Stimulated activated CD8-positive, alpha-beta memory T cell treated with anti-CD3 and anti-CD28 coated beads, Interleukin-4, amount 100 ng/mL, for 24 hours (primary cell): ENCODE data around the gene FBXO21.

Source experiments
- DNase-seq: peaks from one replicate; pipeline ENCODE4 v3.0.0-alpha.2; 2020; ENCODE audit warnings: low read depth

The FBXO21 gene

GRCh38 chr12:117162633-117163032 lies 27.6 kb downstream of the FBXO21 start:
- no peak for DNase-seq

DNA sequence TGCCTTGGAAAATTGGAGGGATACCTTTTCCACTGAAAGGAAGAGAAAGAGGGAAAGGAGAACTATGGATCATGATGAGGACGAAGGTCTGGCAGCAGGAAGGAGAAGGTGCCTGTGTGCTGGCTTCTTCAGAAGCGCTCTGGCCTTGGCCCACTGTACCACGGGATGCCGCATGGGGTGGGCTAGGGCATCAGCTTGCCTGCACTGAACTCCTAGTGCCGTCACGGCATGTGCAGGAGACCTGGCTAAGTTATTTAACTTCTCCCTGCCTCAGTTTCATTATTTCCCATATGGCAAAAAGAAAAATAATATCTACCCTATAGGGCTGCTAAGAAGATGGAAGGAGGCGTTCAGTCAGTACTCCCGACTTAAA lies 28.1 kb downstream of the FBXO21 start:
- no peak for DNase-seq

DNA sequence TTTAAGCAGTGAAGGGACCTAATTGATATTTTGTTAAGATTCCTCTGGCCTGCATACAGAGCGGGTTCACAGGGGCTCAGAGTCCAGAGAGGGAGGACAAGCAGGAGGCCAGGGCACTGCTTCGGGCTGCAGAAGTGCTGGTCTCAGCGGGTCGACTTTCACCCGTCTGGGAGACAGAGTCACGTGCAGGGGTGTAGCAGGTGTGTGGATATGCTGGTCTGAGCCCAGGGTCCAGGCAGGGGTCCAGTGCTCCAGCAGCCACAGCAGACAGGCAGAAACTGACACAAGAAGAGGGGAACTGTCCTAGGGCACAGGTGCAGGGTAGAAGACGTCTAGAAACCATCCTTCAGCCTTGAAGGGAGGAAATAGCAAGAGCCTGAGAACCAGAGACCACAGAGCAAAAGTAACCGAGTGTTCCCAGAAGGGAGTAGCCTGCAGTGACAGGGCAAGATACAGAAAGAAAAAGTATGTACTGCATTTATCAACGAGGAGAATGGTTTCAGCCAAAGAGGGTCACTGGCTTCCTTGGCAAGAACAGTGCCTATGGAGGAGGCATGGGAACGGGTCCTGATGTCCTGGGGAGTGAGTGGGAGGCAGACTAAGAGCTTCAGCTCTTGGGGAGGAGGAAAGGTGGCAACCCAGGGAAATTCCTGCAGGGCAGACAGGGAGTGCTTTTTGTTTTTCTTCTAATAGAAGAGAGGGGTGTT lies 28.7 kb downstream of the FBXO21 start:
- DNase-seq: no peak

- DNase-seq: no peak
Measured at GRCh38 chr12:117159674-117160073, 30.6 kb downstream of the FBXO21 start.

DNA sequence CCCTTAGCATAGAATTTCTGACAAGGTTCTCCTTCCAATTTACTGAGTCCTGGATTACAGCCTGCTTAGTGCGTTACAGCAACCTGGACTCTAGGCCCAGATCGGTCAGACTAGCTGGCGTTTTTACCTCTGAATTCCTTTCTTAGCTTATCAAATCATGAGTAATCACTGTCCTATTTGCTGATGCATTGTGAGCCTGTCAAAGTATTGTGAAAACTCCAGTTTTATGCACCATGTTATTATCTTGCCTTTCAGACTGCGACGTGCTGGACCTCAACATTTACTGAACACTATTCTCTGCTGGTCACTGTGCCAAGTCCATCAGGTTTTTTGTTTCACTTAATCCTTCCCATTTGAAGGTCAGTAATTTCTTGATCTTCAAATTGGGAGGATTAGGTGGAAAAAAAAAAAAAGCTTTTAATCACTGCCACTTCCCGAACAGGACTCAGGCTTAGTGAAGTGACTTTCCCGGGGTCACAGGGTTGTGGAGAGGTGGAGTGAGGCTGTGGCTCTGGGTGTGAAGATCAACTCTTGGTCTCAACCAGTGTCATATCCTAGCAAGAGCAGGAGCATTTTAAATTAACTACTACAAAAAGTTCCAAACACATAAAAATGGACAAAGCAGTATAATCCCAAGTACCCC lies 31.2 kb downstream of the FBXO21 start:
- no peak for DNase-seq

DNA sequence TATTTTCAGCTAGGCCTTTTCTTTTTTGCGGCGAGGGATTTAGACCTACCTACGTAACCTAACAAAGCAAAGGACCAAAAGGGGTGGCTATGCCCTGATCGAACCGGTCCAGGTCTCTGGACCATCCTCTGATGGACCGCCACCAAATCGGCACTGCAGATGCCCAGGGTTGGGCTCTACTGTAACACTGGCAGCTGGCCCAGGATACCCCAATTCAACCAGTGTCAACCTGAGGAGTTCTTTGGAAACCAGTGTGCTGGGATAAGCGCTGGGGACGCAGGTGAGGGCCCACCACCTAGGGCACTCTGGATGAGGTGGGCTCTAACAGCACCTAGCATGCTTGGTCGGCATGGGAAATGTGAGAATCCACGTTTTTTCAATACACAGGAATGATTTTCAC lies 32.2 kb downstream of the FBXO21 start:
- DNase-seq: no peak

- peak; percentile 58 for DNase-seq
Measured at GRCh38 chr12:117155278-117156060, 34.8 kb downstream of the FBXO21 start.

DNA sequence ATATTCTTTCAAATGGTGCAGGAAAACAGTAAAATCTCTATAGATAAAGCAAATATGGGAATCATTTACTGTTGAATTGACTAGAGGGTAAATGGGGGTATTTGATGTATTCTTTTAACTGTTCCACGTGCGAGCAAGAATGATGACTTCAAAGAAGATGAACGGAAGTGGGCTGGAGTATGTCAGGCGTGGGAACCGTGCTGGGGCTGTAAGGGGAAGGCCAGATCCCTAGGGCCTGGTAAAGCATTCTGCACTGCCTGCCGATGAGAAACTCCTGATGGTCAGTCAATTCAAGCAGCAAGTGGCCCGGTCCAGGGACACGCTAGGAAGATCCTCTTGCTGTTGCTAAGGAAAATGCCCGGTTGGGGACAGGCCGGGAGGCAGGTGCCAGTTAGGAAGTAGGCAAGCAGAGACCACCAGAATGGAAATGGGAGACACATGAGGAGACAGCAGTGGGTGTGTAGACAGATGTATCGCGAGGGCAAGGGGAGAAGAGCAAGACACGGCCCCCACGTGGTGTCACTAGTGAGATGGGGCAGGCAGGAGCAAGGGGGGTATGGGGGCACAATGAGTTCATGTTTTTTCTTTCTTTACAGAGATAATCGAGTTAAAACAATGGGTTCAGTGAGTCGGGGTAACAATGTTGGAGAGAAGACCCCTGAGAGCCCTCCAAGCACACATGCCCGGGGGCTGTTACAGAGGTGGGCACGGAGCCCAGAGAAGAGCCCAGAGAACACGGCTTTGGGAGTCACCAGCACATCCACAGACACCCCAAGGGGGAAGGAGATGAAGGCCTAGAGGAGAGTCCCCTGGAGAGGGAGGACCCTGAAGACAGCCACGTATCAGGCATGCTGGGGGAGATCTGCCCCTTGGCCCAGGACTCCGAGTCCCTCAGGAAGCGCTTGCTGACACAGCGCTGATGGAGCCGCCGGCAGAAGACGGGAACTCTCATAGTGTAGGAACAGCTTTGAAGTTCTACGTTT lies 37.2 kb downstream of the FBXO21 start:
- DNase-seq: no peak

DNA sequence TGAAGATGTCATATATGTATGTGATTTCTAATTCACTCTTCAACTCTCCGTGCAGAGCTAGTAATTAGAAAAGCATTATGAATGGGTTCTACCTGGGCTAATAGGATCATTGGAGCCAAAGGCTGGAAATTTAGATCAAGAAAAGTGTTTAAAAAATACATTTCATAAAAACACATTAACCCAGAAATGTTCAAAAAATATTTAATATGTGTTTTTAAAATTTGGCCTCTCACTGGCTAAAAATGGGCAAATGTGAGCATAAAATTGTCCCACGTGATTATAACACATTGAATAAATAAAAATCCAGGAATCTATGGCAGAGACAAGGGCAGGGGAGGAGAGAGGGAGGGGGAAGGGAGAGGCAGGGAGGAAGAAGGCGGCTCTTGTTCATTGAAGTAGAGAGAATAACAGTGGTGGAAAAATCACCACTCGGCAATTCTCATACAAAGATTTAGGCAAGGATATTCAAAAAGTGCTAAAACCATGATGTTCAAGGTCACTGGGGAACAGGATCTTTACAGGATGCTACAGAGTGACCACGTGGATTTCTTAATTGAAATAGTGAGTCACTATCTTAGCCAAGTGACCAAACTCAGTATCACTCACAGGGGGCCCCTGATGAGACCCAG lies 38.8 kb downstream of the FBXO21 start:
- no peak for DNase-seq

DNA sequence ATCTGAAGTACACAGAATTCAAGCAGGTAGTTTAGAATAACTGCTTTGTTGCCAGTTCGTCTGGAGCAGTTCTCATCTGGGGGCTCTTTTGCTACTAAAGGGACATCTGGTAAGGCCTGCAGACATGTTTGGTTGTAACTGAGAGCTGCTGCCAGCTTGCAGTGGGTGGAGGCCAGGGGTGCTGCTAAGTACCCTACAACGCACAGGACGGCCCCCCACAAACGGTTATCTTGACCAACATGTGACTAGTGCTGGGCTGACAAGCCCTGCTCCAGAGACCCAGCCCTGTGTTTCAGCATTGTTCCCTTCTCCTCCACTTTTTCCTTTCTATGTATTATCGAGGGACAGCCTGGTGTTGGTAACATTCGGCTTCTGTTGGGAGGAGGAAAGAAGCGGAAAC lies 40.8 kb downstream of the FBXO21 start:
- DNase-seq: no peak

- DNase-seq: no peak
Measured at GRCh38 chr12:117148642-117149041, 41.6 kb downstream of the FBXO21 start.

- DNase-seq: no peak
Measured at GRCh38 chr12:117147639-117148038, 42.6 kb downstream of the FBXO21 start.

DNA sequence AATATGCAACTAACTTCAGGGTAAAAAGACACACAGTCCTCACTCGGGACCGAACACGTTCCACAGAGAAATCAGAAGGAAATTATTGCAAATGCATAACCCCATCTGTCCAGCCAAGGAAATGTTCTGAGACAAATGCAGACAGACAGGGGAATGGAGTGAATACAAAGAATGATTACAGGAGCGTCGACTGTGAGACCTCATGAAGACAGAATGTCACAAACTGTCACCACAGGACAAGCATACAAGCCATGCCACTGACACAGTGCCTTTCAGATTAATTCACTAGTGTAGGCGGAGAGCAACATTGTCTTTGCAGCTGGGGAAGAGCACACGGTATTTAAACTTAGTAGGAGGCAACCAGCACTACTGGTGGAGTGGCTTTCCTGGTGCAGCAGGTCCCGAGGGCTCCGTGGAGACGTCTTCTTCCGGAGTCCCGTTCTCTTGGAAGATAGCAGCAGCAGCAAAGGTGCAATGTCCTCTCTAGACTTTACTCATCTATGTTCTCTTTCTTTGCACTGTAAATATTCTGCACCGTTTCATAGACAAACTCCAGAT lies 44.6 kb downstream of the FBXO21 start:
- no peak for DNase-seq

DNA sequence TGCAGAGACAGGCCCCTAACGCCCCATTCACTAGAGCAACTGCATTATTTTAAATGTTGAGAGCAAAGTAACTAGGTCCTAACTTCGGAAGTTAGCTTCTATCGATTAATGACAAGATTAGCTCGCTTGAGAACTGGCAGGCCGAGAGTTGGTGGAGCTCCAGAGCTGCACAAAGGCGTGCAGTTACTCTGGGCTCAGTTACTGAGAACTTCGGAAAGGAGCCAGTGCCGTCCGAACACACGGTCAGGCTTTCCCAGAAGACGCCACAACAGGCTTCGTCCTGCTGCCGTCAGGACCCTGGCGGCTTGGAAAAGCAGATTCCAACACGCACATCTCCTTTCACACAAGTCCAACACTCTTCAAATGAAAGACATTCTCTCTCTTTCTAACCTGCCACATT lies 45.7 kb downstream of the FBXO21 start:
- no peak for DNase-seq

- DNase-seq: no peak
Measured at GRCh38 chr12:117143008-117143532, 47.2 kb downstream of the FBXO21 start.

GRCh38 chr12:117142094-117142493 lies 48.2 kb downstream of the FBXO21 start:
- DNase-seq: no peak

DNA sequence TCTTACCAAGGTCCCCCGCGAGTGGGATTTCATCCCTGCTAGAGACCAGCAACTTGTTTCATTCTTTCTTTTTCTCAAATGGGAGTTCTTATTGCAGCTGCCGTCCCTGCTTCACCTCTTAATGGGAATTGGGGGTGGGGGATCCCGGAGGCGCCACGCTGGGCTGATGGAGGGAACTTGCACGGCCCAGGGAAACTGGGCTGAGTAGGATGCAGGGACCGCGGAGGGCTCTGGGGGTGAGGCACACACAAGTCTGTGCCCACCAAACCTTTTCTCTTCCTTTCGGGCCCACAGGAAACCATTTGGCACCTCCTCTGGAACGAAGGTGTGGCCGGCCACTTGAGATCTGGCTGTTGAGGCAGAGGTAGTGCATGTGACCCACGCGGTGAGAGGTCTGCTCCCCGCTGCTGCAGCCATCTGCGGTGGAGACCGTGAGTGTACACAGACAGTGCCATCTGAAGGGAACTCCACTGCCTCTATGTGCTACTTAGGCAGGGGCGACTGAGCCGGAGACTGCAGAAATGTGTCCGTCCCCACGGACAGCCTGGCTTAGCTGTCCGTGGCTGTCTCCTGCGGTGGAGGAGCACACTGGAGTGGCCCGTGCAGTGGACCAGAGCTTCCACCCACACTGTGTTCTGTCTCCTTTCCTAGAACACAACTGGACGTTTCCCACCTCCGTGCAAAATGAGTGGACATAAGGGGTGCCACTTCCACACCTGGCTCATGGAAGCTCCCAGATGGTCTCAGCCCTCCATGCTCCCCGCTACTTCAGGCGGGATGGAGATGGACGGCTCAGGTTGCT lies 49.0 kb downstream of the FBXO21 start:
- DNase-seq: no peak

GRCh38 chr12:117140397-117141096 lies 49.7 kb downstream of the FBXO21 start:
- no peak for DNase-seq

DNA sequence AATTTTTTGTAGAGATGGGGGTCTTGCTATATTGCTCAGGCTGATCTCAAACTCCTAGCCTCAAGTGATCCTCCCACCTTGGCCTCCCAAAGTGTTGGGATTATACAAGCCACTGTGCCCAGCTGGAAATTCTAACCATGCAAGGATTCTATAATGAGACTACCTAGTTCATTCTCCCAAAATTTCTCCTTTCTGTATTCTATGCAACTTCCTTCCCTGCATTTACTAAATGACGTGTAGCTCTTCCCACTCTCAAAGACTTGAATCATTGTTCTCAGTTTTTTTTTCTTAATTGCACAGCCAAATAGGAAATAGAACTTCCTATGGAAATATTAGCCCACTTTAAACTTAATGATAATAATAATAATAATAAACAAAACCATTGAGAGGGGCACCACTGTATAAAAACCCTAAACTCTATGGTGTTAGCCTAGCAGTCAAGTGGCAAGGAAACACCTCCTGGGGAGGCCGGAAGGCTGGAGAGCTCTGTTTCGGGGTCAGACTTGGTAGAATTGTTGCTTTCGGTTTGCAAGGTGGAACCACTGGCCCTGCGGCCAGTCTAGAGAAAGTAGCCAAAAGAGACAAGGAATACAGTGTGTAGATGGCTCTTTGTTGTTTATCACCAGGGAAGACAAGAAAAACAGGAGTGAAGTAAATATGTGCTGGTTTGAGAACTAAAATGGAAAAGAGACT lies 51.1 kb downstream of the FBXO21 start:
- no peak for DNase-seq
